Mammary epithelial cell (primary cell): ENCODE results near the gene LBHD2.

Experiments used
- CTCF ChIP-seq, 2 donors: IDR thresholded peaks in 1 of 2; conservative IDR thresholded peaks in 1 of 2; 2 replicates each; pipeline ENCODE4 v1.5.1; 2011 to 2012; ENCODE audit warnings: inconsistent platforms in 2 of 2, low read length in 2 of 2, mild to moderate bottlenecking in 2 of 2, control low read depth in 1 of 2, low read depth in 1 of 2; ENCODE audit not compliant: insufficient read depth in 1 of 2; ENCODE audit errors: extremely low read depth in 1 of 2
- EZH2 ChIP-seq: IDR thresholded peaks from 2 replicates; pipeline ENCODE4 v1.6.1; 2012; ENCODE audit warnings: low read length, inconsistent platforms, borderline replicate concordance

- TF ChIP-seq EZH2: no peak
- no peak for TF ChIP-seq CTCF (conservative IDR thresholded peaks at IDR 0.05 in 1 of 2, IDR thresholded peaks at IDR 0.05 in 1 of 2; ENCODE audit: extremely low read depth in 1 of 2, insufficient read depth in 1 of 2, low read depth in 1 of 2, low read length in 2 of 2)
These were observed 37.3 kb downstream of the LBHD2 start for GRCh38 chr14:103121121-103121845.
